HG03066 (cell line): ENCODE measurements around the gene CEP170.

Source experiments
- ATAC-seq: cut with Tn5 transposase; IDR thresholded peaks from one replicate; pipeline ENCODE4 v1.9.1; 2021; ENCODE audit warnings: low read depth; ENCODE audit not compliant: unreplicated experiment

CEP170 gene

DNA sequence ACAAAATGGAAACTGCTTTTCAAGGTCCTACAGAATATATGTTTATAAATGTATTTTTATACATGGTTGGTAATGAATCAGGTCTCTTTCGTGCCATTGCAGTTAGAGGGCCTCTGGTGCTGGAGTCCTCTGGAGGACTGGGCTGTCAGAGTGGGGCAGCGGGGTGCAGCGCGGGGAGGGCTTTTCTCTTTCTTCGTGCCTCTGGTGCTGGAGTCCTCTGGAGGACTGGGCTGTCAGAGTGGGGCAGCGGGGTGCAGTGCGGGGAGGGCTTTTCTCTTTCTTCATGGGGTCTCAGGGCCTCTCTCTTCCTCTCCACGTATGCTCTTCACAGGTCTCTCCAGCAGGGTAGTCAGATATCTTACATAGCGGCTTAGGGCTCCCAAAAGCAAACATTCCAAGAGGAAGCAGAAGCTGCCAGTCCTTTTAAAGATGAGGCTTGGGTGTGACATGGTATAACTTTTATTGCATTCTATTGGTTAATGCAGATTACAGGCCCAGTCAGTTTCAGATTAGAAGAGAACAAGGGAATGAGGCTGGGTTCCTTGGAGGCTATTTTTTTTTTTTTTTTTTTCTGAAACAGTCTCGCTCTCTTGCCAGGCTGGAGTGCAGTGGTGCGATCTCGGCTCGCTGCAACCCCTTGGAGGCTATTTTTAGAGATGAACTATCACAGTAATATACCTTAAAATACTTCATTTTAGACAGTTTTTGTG lies 13.8 kb upstream of the CEP170 start:
- ATAC-seq: no peak

DNA sequence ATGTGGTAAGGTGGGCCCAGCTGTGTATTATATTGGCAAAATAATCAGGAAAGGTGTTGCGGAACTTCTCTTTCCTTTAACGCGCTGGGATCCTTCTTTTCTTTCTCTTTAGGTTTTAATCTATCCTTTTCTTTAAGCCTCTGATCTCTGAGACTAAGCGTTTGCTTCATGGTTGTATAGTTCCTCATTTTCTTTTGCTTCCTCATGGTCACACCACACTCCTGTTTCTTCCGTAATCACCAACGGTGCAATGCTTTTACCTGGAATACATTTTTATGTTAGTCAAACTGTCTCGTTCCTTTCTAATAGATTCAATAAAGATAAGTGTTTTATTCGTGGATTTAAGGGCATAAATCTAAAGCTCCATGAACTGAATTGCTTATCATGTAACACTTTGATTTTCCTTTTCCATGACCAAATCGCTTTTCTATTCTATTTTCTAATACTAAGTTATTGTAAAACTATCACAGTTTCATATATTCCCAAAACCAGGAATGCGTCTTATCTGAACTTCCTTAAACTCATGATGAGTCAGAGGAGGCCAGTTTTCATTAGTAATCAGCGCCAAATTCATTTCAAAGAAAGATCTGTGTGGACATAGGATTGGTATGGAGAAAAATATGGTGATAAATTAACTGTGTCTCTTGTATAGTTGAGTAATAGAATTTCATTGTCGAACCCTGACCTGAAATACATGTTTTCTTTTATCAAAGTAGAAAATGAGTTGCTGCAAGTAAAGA lies 13.0 kb upstream of the CEP170 start:
- ATAC-seq: no peak

DNA sequence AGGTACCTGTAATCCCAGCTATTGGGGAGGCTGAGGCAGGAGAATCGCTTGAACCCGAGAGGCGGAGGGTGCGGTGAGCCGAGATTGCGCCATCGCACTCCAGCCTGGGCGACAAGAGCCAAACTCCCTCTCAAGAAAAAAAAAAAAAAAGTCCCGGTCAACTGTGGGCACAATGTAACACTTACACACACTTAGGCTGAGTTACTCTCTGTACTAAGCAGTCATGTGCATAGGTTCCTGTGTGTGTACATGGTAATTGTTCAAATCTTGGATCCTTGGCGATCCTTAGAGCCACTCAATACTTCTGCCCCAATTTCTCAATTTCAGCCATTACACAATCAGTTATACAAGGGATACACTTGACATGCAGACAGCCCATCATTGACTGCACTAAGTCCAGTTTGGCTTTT lies 12.4 kb upstream of the CEP170 start:
- ATAC-seq: no peak

DNA sequence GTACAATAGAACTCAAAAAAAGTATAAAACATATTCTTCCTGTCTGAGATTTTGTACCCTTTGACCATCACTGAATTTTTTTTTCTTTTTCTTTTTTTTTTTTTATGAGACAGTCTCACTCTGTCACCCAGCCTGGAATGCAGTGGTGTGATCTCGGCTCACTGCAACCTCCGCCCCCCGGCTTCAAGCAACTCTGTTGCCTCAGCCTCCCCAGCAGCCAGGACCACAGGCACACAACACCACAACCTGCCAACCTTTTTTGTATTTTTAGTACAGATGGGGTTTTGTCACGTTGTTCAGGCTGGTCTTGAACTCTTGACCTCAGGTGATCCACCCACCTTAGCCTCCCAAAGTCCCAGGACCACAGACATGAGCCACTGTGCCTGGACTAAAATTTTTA lies 11.2 kb upstream of the CEP170 start:
- ATAC-seq: no peak

DNA sequence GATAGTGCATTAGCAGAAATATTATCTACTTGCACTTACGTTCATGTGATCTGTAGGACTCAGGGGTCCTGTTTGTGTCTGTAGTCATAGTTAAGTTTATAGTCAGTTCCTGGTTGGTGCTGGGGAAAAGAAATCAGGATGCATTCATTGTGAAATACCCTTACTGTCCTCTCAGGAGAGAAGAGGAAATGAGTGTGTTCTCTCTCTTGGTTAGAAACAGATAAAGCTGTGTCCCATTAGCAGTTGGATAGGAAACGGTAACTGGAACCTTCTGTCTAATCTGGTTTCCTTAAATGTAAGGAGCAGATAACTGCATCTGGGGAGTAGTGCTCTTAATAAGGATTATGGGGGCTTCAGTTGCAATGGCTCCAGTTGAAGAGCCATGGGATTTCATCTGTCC lies 9.6 kb upstream of the CEP170 start:
- no peak for ATAC-seq

DNA sequence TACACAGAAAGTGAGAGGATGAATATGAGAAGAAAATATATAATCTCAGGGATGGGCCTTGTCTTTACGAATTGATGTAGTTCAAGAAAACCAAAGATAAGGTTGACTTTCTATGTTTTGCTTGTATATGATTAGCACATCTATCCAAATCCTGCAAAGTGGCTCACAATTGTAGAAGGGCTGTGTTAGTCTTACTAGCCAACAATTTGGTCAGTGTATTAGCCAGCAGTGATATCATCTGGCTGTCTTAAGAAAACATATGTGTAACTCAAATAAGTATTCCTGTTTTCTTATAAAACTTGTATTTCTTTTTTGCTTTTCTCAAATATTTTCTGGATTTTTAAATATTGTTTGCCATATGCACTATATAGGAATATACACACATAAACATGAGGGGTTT lies 6.3 kb upstream of the CEP170 start:
- ATAC-seq: no peak

DNA sequence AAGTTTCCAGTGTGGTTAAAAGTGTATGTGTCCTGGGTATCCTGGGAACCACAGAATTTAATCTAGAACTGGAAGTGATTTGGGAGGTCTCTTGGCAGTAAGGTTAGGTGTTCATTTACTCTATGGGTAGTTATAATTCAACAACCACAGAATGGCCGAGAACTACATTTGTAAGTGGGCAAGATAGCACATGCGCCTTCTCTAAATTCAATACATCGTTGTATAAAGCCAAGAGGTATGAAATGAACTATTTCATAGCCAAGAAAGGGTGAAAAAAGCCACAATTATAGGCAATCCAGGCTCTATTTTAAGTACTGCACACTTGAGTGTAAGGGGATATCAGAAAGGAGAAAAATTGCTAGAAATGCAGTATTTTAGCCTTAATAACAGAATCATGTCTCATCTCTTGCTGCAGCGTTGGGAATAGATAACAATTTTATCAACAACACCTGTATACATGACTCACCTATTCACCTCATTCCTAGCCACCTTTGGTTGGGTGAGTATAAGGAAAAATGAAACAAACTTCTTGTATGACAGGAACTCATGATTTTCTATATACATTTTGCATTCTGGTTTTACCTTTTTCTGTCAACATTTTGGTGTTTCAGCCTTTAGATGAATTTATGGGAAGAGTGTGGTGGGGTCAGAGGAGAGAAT lies 5.3 kb upstream of the CEP170 start:
- ATAC-seq: no peak

DNA sequence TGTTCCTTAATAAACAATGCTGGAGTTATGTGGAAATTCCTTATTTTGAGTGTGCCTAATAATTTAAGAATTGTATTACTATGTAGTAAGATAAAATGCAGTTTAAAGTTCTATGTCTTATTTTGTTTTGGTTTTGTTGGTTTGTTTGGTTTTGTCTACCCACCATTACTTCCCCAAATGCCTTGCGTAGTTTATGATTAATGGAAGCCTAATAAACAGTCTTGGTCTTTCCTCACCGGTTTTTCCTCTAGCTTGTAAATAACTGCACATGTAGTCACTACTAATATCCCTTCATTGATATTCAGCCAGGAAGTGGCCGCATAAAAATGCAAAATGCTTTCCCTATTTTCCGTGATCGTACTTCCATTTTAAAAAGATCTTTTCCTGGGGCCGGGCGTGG lies 3.6 kb upstream of the CEP170 start:
- ATAC-seq: no peak

DNA sequence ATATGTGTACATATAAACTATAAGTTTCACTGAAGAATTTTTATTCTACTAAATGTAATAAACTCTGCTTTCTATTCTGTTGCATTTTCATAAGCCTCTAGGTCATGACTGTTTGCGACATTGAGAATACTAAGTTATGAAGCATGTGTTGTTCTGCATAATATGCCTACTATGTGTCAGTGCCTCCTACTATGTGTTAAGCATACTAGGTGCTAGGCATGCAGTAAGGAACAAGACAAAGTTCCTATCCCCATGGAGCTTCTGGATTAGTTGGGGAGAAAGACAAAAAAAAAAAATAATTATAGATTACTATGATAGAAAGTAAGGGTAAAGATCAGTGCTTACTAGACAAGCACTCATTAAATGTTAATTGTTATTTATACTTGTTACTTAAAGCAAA lies 2.1 kb upstream of the CEP170 start:
- no peak for ATAC-seq

DNA sequence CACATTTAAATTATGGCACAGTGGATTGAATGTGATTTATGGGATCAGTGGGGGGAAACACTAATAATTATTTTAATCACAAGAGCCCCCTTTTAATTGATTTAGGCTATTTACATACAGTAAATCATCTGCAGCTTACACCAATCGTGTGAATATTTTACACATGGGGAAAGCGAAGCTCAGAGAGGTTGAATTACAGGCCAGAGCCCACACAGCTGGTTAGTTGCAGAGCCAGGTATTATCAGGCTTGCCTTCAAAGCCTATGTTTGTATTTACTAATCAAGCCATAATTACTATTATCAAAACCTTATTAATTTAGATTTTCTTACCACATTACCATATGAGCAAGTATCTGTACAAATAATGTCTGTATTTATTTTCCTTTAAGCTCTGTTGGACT lies 1.5 kb upstream of the CEP170 start:
- ATAC-seq: no peak

DNA sequence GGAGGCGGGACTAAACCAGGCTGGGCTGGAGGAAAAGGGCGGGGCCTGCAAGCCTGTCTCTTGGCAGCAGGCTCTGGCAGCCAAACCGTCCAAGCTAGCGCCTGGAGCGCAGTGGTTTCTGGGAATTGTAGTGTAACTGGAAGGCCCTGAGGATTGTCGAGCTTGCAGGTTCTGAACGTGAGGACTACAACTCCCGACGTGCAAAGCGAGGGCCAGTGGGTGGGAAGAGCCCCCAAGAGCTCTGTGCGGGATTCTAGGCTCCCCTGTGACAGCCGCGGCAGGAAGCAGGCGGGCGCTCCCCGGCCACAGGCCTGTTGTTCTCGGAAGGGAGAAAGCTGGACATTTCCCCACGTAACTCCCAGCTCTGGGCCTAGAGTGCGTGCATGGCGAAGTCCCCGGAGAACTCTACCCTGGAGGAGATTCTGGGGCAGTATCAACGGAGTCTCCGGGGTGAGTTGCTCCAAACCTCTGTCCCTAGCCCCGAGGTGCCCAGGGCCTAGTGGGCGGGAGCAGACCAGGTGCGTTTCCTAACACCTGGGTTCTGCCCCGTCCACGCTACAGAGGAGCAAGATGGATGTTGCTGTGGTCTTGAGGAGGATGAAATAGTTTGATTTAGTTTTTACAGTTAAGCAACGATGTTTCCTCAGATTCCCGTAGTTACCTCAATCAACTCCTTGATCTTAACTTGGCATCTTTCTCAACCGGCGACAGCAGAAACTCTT lies 871 bp upstream of the CEP170 start, which contains the start of gene SDCCAG8:
Gene SDCCAG8 (plus strand): TSS at position 251 of the 722 bp plus-strand sequence. CDS start 133 bp downstream, at position 384.
- peak; percentile 68 for ATAC-seq

DNA sequence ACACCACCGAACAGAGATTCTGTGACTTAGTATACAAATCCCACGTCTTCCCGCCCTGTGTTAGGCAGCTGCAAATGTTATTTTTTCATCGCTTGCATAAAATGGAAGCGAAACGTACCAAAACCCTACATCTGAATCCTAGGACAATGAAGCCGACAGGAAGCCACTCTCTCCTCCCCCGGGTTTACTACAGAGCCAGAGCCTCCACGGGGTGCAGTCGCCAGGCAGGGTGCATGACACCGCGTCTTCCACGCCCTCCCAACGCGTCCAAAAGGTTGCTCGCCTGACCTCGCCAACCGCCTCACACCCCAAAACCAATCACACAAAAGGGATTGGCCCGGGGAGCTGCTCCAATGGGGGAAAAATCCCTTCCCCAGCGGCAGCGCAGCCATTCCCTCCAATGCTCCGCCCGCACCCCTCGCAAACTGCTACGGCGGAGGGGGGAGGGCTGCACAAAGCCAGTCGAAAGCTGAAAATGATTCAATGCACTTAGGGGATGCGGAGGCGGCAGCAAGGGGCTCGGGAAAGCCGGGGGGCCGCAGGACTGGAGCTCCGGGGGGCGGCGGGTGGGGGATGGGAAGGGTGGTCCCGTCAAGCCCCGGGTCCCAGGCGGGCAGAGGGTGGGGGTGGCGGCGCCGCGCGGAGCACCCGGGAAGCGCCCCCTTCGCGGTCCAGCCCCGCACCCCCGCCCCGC lies 701 bp downstream of the CEP170 start:
- peak; percentile 15 for ATAC-seq

DNA sequence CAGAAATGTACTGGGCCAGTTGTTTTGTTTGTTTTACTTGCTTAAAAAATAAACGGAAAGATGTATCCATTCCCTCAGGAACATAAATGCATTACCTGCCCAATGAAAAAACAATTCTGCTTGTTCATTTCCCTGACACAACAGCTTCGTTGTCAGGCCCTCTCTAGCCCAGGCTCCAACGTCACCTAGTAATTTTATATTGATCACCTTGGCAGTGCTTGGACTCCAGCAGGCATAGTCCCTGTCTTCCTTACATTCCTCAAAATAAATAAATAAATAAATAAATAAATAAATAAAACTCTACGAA lies 1.2 kb downstream of the CEP170 start:
- no peak for ATAC-seq

DNA sequence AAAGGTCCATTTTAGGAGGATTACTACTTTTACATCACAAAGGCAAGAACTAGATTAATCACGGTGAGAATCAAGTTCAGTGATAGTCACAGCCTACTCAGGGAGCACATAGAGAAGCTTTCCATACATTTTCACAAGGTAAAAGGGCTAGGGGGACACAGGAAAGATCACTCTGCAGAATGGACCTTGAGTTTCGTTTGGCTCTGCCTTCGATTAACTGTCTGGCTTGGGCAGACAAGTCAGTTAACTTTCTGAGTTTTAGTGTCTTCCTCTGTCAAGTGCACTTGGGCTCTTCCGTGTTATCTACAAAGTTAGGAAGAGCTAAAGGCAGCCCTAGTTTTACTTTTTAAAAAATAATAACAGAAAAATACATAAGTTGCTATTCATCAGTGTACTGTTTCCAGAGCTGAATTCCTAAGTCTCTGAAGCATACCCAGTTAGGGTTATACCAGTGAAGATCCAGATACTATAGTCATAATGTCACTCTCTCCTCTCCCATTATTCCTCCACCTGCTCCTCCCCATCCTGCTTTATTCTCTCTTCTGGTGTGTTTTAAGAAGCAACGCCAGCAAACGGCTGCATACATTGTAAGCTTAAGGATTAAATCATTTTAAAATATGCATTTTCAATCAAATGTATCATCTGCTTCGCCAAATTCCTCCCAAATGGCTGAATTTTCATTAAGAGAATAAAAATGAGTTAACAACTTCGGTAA lies 1.7 kb downstream of the CEP170 start:
- ATAC-seq: no peak

DNA sequence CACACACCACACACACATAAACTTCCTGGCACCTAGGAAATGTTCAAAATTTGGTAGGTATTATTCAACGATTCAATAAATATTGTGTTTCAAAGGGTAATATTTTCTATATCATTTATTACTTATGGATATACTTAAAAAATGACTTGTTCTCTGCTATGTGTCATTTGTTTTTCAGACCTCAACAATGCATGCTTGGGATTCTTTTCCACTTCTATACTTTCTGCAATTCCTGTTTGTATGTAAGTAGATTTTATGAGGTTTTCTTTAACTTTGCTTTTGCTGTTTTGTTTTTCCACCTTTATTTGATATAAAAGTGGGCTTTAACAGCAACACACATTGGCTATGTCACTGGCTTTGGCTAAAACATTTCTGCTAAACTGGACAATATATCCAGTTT lies 3.5 kb downstream of the CEP170 start:
- no peak for ATAC-seq

DNA sequence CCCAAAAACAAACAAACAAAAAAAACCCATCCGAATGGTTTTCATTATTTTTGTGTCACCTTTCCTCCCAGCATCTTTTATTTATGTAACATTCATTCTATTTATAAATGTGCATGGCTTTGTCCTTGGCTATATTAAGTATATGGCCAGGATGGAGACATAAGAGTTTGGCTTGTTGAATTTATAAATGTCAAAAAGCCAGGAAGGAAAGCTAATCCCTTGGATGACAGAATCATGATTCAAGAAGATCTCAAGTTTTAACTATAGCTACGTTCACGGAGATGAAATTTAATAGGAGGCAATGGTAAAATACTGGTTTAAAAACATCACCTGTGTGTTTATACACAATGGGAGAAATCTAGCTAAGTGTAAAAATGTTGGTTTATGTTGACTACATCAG lies 5.0 kb downstream of the CEP170 start:
- ATAC-seq: no peak

DNA sequence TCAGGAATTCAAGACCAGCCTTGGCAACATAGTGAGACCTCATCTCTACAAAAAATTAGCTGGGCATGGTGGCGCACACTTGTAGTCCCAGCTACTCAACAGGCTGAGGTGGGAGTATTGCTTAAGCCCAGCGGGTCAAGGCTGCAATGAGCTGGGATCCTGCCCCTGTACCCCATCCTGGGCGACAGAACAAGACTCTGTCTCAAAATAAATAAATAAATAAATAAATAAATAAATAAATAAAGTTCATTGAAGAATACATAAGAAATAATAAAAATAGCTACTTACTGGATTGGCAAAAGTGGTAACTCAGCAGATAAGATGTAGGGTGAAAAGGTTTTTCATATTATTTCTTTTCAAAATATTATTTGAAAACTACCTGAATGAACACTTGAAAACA lies 5.9 kb downstream of the CEP170 start:
- ATAC-seq: no peak

DNA sequence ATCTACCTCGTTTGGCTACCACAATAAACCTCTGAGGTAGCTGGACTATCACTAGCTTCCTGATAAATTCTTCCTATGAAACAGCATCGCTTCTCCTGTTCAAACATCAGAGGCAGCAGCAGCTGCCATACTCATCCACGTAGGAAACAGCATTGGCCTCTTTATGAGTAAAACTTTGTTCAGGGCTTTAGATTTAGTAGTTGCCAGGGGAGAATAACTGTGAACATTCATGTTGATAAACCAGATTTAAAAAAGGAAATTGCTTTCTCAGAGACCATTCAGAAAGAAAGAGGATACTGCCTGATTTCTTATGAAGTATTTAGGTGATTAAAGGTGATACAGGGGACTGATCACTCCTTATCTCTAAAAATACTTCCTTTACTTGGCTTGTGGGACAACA lies 7.2 kb downstream of the CEP170 start:
- no peak for ATAC-seq

DNA sequence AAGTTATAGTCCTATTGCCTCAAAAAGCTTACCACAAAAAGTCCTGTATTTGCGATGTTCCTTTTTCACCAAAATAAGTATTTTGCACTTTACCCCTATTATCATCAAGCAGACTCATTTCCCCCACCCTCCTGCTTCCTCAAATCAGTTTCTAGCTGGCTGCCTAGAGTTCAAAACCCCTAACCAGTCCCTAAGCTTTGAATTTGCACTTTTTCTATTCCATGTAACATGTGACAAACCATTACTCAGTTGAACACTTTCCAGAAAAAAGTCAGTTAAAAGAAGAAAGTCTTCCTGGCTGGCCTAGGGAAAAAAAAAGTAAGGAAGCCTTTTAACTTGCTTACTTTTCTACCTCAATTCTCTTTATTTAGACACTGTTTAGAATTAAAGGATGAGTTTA lies 8.2 kb downstream of the CEP170 start:
- no peak for ATAC-seq

DNA sequence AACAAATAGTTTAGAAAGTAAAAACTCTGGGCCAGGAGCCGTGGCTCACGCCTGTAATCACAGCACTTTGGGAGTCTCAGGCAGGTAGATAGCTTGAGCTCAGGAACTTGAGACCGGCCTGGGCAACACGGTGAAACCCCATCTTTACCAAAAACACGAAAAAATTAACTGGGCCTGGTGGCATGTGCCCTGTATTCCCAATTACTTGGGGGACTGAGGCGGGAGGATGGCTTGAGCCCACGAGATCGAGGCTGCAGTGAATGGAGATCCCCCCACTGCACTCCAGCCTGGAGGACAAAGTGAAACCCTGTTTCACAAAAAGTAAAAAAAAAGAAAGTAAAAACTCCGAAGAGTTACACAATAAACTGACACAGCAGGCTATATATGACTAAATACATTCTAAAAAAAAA lies 10.6 kb downstream of the CEP170 start:
- no peak for ATAC-seq
